HAP-1 (cell line): ENCODE measurements around the gene SORL1.

ENCODE experiments used
- DNase-seq, 2 experiments: peaks; one replicate each; pipeline ENCODE4 v3.0.0-alpha.2; 2016 to 2020; ENCODE audit warnings: low spot score in 2 of 2
- H3K27me3 ChIP-seq: fragments of 250-450 bp; sonication (Bioruptor Pico); 2 replicates; pipeline ENCODE4 v1.5.1; 2020; ENCODE audit warnings: low read depth, mild to moderate bottlenecking, moderate library complexity
- H3K36me3 ChIP-seq: fragments of 250-450 bp; sonication (Bioruptor Pico); replicated peaks from 2 replicates; pipeline ENCODE4 v1.5.1; 2020; ENCODE audit warnings: mild to moderate bottlenecking
- H3K4me1 ChIP-seq: fragments of 250-450 bp; sonication (Bioruptor Pico); 2 replicates; pipeline ENCODE4 v1.5.1; 2020; ENCODE audit warnings: mild to moderate bottlenecking
- H3K4me3 ChIP-seq: fragments of 250-450 bp; sonication (Bioruptor Pico); 2 replicates; pipeline ENCODE4 v1.5.1; 2020; ENCODE audit warnings: mild to moderate bottlenecking, moderate library complexity
- H3K9me3 ChIP-seq: fragments of 250-450 bp; sonication (Bioruptor Pico); 2 replicates; pipeline ENCODE4 v1.5.1; 2020; ENCODE audit warnings: mild to moderate bottlenecking, moderate library complexity
- in situ Hi-C: fragments of 300-500 bp; cut with MboI; formaldehyde crosslinking; loops from 3 replicates; pipeline ENCODE4 v1.14.3; 2020; ENCODE audit warnings: low sequenced_read_pairs, inconsistent platforms, mixed read lengths

Gene SORL1

DNA sequence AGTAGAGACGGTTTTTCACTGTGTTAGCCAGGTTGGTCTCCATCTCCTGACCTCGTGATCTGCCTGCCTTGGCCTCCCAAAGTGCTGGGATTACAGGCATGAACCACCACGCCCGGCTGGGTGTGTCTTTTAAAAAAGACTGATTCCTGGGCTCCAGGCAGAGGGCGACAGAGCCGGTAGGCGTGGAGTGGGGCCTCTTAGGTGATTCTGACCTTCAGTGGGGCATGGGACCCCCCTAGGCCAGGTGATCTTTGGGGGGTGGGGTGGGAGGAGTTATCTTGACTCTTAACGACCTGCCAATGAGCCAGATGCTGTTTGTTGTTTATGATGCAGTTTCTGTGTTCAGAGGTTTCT is 13.6 kb downstream of the SORL1 start:
- in situ Hi-C loops, result no loop called here
- no peaks in the 10 kb centered on the region for H3K9me3 ChIP-seq
- no peak for DNase-seq
- H3K4me1 ChIP-seq, result peaks cover 7% of the 10 kb centered on the region; the same call in 1 of the 2 replicates
- no peaks in the 10 kb centered on the region for H3K36me3 ChIP-seq
- no peaks in the 10 kb centered on the region for H3K27me3 ChIP-seq
- no peak overlapping the region for H3K4me3 ChIP-seq

DNA sequence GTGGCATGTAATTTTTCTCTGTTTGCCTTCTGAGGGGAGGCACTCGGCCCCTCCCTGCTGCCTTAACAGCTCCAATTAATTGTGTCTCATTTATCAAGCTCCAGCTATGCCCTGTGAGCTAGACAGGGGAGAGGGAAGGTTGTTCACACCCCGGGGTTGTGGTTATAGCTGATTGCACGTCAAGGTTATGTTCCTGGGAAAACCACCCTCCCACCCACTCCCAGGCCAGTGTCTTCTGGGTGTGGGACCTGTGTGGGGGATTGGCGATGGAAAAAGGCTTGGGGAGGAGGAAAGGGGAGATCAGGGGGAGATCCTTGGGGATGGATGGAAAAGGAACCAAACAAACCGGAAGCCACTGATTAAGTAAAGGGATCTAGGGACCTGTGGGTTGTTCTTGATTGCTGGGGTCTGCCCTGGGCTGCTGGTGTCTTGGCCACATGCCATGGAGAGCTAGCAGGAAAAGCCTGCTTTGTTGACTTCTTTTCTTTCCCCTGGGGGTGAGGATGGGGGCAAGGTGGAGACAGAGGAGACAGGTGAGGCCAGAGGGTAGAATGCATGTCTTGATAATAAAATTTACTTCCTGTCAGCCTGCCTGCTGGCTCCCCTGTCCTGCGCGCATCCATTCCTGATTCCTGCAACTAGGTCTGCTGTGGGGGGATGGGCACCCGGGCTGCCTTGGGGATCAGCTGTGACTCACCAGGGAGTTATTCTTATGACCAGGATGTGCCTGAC is 14.1 kb downstream of the SORL1 start:
- no peaks in the 10 kb centered on the region for H3K36me3 ChIP-seq
- peak; percentile 32 to 83 for DNase-seq
- no peaks in the 10 kb centered on the region for H3K9me3 ChIP-seq
- in situ Hi-C loops, result no loop called here
- H3K4me3 ChIP-seq, result no peak overlapping the region
- H3K4me1 ChIP-seq, result peaks cover 7% of the 10 kb centered on the region; the same call in 1 of the 2 replicates
- H3K27me3 ChIP-seq, result no peaks in the 10 kb centered on the region

DNA sequence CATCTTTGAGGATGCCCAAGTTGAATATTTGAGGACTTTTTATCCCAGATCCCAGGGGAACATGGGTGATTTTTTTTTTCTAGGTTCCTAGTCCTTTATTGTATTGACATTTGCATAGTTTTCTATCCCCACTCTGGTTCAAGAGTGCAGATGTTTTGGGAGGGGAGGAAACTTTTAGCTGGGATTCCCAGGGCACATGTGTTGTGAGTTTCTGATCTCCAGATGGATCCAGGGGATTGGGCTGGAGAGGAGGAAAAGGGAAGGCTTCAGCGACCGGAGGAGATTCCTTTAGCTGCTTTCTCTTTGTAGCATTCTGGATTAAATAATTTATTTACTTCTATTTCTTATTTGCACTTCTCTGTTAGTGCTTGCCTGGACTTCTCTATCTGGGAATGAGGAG is 15.4 kb downstream of the SORL1 start:
- H3K36me3 ChIP-seq, result no peaks in the 10 kb centered on the region
- in situ Hi-C loops, result no loop called here
- no peak for DNase-seq
- H3K4me1 ChIP-seq, result peaks cover 7% of the 10 kb centered on the region; the same call in 1 of the 2 replicates
- no peaks in the 10 kb centered on the region for H3K27me3 ChIP-seq
- no peak overlapping the region for H3K4me3 ChIP-seq
- H3K9me3 ChIP-seq, result no peaks in the 10 kb centered on the region

DNA sequence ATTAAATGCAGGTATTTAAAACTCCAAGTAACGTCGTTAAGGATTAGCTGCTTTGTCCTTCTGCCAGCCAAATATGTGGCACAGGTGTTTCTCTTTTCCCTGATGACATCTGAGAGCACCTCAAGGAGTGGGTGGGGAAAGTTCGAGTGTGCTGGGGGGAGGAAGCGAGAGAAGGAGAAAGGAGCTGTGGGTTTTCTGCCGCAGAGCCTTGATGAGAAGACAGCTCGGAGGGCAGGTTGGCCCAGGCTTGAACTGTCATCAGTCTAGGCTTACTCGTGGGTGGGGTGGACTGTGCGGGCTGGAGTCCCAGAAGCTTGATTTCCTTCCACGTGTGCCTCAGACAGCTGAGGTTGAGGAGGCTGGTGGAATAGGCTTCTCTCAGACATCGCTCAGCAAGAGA is 15.9 kb downstream of the SORL1 start:
- Histone ChIP-seq H3K4me3 (no peak overlapping the region), H3K9me3 (no peaks in the 10 kb centered on the region), H3K4me1 (peaks cover 7% of the 10 kb centered on the region; the same call in 1 of the 2 replicates), H3K27me3 (no peaks in the 10 kb centered on the region), H3K36me3 (no peaks in the 10 kb centered on the region)
- in situ Hi-C loops, result no loop called here
- no peak for DNase-seq

DNA sequence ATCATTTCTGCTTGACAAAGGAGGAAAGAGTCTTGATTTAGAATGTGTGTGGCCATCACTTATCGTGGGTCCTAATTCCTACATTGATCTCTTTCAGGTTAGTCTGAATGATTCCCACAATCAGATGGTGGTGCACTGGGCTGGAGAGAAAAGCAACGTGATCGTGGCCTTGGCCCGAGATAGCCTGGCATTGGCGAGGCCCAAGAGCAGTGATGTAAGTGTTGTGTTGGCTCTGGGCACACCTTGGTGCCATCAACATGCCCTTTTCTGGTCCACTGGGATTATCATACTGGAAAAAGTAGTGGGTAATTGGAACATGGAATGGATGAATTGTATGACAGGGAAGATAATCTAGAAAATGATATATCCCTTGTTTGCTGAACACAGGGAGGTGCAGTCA is 17.8 kb downstream of the SORL1 start:
- no peaks in the 10 kb centered on the region for H3K9me3 ChIP-seq
- no peaks in the 10 kb centered on the region for H3K27me3 ChIP-seq
- H3K36me3 ChIP-seq, result no peaks in the 10 kb centered on the region
- H3K4me1 ChIP-seq, result peaks cover 4% of the 10 kb centered on the region; the same call in 1 of the 2 replicates
- no peak for DNase-seq
- in situ Hi-C loops, result no loop called here
- H3K4me3 ChIP-seq, result no peak overlapping the region

DNA sequence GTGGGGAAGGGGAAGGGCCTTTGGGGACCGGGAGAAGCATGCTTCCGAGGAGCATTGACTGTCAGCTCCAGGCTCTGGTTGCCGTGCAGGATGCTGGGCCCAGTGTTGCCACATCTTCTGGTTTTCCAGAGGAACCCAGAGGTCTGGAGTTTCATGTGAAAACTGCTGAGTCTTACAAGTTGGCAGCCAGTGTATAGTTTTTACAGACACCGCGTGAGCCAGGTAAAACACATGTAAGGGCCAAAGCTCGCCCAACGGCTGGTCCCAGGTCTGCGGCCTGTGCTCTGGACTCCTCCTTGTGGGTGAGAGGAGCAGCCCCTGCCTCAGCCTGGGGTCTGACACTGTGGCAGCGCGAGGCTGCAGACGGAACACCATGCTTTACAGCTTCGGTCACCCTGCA is 19.1 kb downstream of the SORL1 start:
- Histone ChIP-seq H3K36me3 (no peaks in the 10 kb centered on the region), H3K4me3 (no peak overlapping the region), H3K4me1 (peaks cover 3% of the 10 kb centered on the region; the same call in 1 of the 2 replicates), H3K27me3 (no peaks in the 10 kb centered on the region), H3K9me3 (no peaks in the 10 kb centered on the region)
- DNase-seq, result no peak
- in situ Hi-C loops, result no loop called here

DNA sequence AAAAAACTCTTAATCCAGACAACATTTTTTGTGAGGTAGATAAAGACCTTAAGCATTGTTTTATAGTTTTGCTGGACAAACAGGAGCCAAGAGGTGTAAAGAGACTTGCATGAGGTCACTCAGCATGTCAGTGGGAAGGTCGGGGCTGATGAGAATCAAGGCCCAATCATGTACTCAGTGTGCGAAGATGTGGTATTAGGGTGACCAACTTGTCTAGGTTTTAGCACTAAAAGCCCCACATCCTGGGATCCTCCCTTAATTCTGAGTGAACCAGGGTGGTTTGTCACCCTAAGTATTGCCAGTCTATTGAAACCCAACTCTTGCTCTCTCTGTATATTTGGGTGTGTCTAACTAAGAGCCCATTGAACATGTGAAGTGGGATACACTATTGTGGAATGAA is 20.2 kb downstream of the SORL1 start:
- Histone ChIP-seq H3K4me1 (no peaks in the 10 kb centered on the region), H3K9me3 (no peaks in the 10 kb centered on the region), H3K27me3 (no peaks in the 10 kb centered on the region), H3K36me3 (no peaks in the 10 kb centered on the region), H3K4me3 (no peak overlapping the region)
- no peak for DNase-seq
- in situ Hi-C loops, result no loop called here

DNA sequence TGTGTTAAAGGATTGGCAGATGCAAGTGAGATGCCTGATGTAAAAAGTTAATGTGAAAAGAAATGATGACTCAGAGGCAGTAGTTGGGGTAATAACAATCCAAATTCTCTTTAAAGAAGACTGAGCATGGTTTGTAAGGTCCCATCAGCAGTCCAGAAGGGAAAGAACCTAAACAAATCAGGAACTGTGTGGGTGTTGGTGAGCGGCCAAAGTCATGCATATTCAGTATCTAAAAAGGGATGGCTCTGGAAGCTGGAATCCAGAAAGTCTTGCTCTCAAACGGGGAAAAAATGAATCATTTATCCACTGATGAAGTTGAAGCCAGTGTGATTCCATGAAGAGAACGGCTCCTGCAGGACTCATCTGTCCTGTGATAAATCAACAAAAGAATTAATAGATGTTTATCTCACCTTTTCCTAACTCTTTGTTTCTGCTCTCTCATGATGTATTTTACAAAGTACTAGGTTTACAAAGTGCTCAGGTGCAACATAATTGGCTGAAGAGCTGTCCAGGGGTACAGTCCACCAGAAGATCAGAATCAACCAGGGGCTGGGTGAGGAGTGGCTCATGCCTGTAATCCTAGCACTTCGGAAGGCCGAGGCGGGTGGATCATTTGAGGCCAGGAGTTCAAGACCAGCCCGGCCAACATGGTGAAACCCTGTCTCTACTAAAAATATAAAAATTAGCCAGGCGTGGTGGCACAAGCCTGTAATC is 21.1 kb downstream of the SORL1 start:
- Histone ChIP-seq H3K36me3 (no peaks in the 10 kb centered on the region), H3K4me3 (no peak overlapping the region), H3K27me3 (no peaks in the 10 kb centered on the region), H3K9me3 (no peaks in the 10 kb centered on the region), H3K4me1 (no peaks in the 10 kb centered on the region)
- in situ Hi-C loops, result no loop called here
- DNase-seq, result no peak

DNA sequence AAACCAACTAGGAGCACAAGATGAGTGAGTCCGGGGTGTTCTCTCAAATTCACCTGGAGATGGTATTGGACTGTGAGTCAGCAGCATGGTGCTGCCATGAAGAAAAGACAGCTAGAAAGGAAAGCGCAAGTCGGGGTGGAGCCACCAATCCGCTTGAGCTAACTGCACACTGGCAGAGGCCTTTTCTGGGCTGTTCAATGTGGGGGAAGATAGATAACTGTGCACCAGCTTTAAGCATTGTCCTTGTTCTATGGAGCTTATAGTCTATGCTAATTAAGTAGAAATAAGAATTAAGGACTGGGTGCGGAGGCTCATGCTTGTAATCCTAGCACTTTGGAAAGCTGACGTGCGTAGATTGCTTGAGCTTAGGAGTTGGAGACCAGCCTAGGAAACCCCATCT is 22.6 kb downstream of the SORL1 start:
- no peaks in the 10 kb centered on the region for H3K27me3 ChIP-seq
- H3K4me3 ChIP-seq, result no peak overlapping the region
- H3K9me3 ChIP-seq, result no peaks in the 10 kb centered on the region
- H3K4me1 ChIP-seq, result no peaks in the 10 kb centered on the region
- no peaks in the 10 kb centered on the region for H3K36me3 ChIP-seq
- no peak for DNase-seq
- in situ Hi-C loops, result no loop called here

DNA sequence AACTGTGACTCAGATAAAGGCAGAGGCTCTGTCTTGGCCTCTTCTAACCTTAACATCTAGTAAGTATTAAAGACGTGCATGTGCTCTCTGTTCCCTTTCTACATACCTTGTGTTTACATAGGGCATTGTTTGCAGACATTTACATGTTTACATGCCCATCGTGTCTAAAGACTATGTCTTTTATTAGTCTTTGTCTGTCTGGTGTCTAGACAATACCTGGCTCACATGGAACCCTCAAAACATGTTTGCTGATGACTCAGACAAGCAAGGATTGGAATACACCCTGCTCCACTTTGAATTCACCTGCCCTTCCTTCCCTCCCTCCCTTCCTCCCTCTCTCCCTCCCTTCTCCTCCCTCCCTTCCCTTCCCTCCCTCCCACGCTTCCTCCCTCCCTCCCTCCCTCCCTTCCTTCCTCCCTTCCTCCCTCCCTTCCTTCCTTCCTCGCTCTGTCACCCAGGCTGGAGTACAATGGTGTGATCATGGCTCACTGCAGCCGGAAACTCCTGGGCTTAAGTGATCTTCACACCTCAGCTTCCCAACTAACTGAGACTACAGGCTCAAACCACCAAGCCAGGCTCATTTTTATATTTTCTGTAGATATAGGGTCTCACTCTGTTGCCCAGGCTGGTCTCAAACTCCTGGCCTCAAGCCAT is 24.4 kb downstream of the SORL1 start:
- no peak for DNase-seq
- in situ Hi-C loops, result no loop called here

DNA sequence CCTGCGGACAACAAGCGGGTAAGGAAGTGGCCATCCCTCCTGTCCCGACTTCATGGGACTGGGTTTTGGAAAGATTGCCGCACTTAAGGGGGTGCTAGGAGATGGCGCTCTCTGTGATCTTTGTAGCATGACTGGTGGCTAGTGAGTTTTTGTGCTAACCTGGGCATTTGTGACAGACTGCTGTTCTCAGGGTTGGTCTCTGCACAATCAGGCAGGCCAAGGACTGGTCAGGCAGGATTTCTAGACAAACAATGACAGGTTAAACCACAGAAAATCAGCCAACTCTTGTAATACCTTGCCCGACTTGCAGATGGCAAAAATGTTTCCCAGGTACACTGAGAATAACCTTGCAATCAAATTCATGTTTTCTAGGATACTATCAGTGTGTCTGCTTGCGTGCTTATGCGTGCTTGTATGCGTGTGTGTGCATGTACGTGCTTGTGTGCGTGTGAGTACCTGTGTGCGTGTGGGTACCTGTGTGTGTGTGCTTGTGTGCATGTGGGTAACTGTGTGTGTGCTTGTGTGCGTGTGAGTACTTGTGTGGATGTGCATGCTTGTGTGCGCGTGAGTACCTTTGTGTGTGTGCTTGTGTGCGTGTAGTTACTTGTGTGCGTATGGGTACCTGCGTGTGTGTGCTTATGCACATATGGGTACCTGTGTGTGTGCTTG is 26.2 kb downstream of the SORL1 start:
- Histone ChIP-seq H3K9me3 (no peaks in the 10 kb centered on the region), H3K4me3 (no peak overlapping the region), H3K27me3 (no peaks in the 10 kb centered on the region), H3K36me3 (no peaks in the 10 kb centered on the region), H3K4me1 (no peaks in the 10 kb centered on the region)
- no peak for DNase-seq
- in situ Hi-C loops, result no loop called here

More for the DNA sequence above, 24.4 kb downstream of the SORL1 start:
- no peaks in the 10 kb centered on the region for H3K4me1 ChIP-seq
- no peaks in the 10 kb centered on the region for H3K27me3 ChIP-seq
- H3K4me3 ChIP-seq, result no peak overlapping the region
- no peaks in the 10 kb centered on the region for H3K36me3 ChIP-seq
- no peaks in the 10 kb centered on the region for H3K9me3 ChIP-seq

DNA sequence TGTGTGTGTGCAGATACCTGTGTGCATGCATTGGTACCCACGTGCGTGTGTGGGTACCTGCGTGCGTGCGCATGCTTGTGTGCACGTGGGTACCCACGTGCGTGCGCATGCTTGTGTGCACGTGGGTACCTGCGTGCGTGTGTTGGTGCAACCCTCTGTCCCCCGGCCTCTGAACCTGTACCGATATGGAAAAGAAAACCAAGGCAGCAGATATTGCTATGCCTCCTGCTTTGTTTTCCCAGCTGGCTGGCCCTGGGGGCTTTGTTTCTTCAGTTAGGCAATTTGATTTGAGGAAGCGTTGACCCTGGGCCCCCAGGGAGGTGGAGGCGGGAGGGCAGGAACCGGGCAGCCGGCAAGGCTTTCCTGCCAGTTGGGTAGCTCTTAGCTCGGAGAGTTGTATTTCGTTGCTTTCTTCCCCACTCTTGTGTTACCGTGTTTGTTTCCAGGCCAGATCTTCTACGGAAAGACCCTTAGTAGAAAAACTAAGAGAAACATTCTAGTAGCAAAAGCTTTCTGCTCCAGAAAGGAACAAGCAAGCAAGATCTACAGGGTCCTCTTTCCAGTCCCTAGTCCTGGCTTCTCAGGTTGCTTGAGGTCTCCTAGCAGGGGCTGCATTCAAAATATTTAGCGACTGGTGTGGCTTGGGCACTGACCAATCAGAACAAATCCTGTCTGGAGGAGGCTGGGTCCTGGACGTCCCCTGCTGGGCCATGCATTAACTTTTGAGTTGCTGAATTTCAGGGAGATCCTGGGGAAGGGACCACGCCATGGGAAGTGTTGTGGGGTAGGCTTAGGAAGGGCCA is 27.0 kb downstream of the SORL1 start:
- H3K27me3 ChIP-seq, result no peaks in the 10 kb centered on the region
- H3K4me1 ChIP-seq, result no peaks in the 10 kb centered on the region
- DNase-seq, result no peak
- in situ Hi-C loops, result no loop called here
- H3K36me3 ChIP-seq, result no peaks in the 10 kb centered on the region
- H3K9me3 ChIP-seq, result no peaks in the 10 kb centered on the region
- H3K4me3 ChIP-seq, result no peak overlapping the region

DNA sequence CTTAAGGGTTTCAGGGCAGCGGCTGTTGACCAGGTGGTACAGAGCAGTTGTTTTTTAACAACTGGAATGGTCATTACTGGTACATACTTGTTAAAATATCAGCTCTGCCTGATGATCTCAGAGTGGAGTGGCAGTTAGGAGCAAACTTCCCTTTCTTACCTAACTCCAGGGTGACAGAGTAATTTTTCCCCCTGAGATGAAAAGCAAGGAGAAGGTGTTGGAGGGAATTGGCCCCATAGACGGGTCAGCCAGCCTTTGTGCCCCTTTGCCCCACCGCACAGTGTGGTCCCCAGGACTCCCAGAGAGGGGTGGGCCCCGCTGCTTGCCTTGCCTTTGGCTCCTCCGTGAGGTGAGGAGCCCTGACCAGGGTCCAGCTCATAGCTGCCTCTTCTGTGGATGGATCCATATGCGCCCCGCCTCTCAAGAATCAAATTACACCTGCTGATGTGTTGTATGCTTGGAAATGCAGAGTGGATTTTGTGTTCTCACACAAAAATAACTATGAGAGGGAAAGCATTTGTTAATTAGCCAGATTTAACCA is 27.7 kb downstream of the SORL1 start:
- in situ Hi-C loops, result no loop called here
- H3K27me3 ChIP-seq, result no peaks in the 10 kb centered on the region
- DNase-seq, result no peak
- no peaks in the 10 kb centered on the region for H3K4me1 ChIP-seq
- H3K4me3 ChIP-seq, result no peak overlapping the region
- H3K36me3 ChIP-seq, result no peaks in the 10 kb centered on the region
- H3K9me3 ChIP-seq, result no peaks in the 10 kb centered on the region
